ENCODE data around the gene NLRP9.

NLRP9 gene

GRCh38 chr19:55672418-55672817 lies 65.8 kb downstream of the NLRP9 start:
- DNase-seq, result no peak

GRCh38 chr19:55671054-55671378 lies 67.2 kb downstream of the NLRP9 start:
- DNase-seq, result no peak

- DNase-seq, result no peak
Observed at GRCh38 chr19:55670280-55671053, 67.7 kb downstream of the NLRP9 start.

- no peak for DNase-seq
Observed at GRCh38 chr19:55669418-55670279, 68.6 kb downstream of the NLRP9 start.

GRCh38 chr19:55668603-55669348 lies 69.4 kb downstream of the NLRP9 start:
- no peak for DNase-seq

GRCh38 chr19:55667958-55668357 lies 70.2 kb downstream of the NLRP9 start:
- no peak for DNase-seq

GRCh38 chr19:55667511-55667910 lies 70.7 kb downstream of the NLRP9 start:
- DNase-seq, result no peak

- DNase-seq, result no peak
Observed at GRCh38 chr19:55667006-55667381, 71.2 kb downstream of the NLRP9 start.

- no peak for DNase-seq
Observed at GRCh38 chr19:55666343-55667005, 71.7 kb downstream of the NLRP9 start.

- DNase-seq, result no peak
Observed at GRCh38 chr19:55663846-55664536, 74.2 kb downstream of the NLRP9 start.

GRCh38 chr19:55661826-55662225 lies 76.4 kb downstream of the NLRP9 start:
- no peak for DNase-seq

- DNase-seq, result no peak
Observed at GRCh38 chr19:55660991-55661390, 77.2 kb downstream of the NLRP9 start.

GRCh38 chr19:55660404-55660803 lies 77.8 kb downstream of the NLRP9 start:
- DNase-seq, result no peak

- DNase-seq, result no peak
Observed at GRCh38 chr19:55659822-55660221, 78.4 kb downstream of the NLRP9 start.

- no peak for DNase-seq
Observed at GRCh38 chr19:55658846-55659459, 79.2 kb downstream of the NLRP9 start.

Measured in activated CD4-positive, alpha-beta T cell treated with anti-CD3 and anti-CD28 coated beads, Interleukin-2, amount 50 U/mL, for 16 hours (primary cell).